GM19023 (cell line): ENCODE measurements around the gene ITGB3.
"Not testable (repeated sequence)": the region's sequence is repeated elsewhere in the genome, so short reads cannot be mapped to it uniquely, and the experiment has no call there.

Experiments used
- ATAC-seq: cut with Tn5 transposase; IDR thresholded peaks from one replicate; pipeline ENCODE4 v1.9.1; 2021; ENCODE audit warnings: mild to moderate bottlenecking, moderate library complexity; ENCODE audit not compliant: unreplicated experiment

Gene ITGB3

DNA sequence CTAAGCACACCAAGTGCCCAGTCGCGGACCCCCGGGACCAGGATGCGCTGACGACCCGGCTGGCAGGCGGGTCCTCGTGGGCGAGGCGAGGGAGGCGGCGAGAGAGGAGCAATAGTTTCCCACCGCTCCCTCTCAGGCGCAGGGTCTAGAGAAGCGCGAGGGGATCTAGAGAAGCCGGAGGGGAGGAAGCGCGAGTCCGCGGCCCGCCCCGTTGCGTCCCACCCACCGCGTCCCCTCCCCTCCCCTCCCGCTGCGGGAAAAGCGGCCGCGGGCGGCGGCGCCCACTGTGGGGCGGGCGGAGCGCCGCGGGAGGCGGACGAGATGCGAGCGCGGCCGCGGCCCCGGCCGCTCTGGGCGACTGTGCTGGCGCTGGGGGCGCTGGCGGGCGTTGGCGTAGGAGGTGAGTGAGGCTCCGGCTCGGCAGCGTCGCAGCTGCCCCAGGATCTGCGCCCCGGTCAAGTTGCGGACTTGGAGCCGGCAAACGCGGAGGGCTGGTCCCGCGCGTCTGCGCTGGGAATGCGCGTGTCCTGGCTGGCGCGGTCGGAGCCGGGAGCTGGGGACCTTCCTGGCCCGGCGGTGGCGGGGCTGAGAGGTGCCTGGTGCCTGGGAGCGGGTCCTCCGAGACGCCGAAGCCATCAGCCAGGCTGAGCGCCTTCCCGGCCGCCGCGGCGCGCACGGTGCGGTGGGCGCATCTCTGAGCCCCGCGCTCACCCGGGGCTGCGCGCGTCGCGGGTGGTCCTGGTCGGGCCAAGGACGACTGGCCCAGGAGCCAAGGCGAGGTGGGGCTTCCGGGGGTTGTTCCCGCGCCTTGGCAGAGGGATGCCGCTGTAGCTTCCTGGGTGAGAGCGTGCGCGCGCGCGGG, at the start of gene ITGB3:
Gene ITGB3 (plus strand): TSS at position 287 of the 862 bp plus-strand sequence. CDS start 35 bp downstream, at position 322.
- ATAC-seq = peak; percentile 89

DNA sequence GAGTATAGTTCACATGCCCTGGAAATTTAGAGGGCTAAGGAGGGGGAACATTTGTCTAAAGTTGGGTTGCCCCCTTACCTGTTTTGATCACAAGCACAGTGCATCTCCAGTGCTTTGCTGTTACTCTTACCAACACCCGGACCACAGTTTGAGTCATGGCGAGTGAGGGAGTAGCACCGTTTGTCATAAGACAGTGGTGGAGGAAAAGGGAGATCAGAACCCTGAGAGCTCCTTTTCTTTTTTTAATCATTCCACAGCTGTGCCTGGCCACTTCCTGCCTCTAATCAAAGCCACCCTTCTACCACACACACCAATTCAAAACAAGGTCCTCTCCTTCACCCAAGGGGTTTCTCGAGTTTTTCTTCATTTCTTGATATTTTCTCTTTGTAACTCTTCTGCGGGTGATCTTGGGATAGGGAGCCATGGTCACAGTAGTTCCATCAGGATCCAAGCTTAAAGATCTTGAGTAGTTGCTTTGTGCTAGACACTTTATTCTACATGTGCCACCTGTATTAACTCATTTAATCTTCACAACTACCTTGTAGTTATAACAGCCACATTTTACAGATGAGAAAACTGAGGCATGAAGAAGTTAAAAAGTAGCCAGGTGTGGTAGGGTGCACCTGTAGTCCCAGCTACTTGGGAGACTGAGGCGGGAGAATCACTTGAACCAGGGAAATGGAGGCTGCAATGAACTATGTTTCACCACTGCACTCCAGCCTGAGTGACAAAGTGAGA, 49.5 kb upstream of the ITGB3 start:
- ATAC-seq = no peak

DNA sequence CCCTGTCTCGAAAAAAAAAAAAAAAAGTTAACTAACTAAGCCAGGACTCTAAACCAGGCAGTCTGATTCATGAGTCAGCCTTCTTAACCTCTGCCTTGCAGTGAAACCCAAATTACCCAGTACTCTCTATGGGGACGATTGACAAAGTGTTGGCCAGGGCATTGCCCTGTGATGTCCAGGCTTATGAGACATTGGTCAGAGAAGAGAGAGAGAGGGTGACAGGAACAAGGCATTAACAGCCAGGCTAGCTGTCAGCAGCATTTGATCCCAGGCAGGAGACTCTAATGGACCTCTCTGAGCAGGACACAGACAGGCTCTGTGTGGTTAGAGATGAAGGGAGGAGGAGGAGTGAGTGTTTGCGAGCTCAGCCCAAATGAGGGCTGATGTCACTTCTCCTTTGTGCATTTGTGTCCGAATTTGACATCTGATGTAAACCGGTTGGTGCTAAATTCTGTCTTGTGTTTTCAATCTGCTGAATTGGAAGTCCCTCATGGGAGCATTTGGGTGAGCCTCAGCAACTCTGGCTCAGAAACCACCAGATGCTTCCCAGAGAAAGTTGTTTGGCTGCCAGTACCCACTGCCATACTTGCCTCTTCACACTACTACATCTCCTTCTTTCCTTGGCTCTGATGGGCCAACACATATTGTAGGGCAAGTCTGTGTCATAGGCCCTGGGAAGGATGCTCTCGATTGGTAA, 48.8 kb upstream of the ITGB3 start:
- peak; percentile 54 for ATAC-seq

DNA sequence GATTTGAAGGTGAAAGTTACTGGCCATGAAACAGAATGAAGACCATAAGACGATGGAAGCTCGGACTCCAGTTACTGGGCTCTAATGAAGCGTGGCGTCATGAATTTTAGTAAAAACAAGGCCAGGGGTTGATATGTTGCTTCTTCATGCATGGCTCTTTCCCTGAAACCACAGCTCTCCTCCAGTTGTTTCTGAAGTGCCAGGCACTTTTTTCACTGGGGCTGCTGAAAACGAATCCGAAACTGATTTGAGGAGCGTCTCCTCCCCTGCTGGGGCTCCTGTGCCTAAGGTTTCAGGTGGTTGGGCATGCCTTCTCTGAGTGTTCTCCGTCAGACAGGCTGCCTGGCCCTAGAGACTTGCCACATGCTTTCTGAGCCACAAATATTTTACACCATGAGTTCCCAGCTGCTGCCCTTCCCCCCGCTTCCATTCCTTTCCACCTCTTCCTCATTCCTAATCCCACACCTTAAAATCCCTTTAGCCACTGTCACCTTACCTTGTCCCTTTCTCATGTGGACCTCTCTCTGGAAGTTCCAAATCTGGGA, 48.1 kb upstream of the ITGB3 start:
- peak; percentile 54 for ATAC-seq

DNA sequence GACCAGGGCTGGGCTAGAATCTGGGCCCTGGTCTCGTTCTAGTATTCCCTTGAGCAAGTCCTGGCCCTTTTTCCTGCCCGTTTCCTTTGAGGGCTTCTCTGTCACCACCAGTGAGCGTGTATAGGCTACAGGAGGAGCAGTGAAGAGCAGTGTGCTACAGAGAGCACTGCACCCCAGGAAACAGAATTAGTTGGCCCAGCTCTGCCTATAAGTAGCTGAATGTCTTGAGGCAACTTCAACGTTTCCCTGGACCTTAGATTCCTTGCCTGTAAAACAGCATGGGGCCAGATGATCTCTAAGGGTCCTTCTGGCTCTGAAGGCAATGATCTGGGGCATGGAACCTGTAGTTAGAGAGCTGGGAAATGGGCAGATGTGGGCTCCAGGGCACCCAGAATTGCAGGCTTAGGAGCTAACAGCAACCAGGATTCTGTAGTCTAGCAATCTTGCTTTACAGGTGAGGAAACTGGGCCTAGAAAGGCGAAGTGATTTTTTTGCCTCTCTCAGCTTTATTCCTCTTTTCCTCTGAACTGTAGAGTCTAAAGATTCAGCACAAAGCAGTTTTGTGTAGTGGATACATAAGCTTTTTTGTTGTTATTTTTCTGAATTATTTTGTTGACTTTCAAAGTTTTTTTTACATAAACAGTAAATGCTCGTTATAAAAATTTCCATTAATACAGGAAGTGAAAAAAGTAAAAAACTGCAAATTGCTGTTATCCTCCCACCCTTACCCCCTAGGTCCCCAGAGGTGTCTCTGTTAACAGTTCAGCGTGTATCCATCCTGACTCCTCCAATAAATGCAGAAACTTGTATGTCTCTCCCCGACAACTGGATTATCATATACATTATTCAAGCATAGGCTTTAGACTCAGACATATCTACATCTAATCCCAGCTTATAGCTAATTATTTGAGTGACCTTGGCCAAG, 46.2 kb upstream of the ITGB3 start:
- no peak for ATAC-seq

DNA sequence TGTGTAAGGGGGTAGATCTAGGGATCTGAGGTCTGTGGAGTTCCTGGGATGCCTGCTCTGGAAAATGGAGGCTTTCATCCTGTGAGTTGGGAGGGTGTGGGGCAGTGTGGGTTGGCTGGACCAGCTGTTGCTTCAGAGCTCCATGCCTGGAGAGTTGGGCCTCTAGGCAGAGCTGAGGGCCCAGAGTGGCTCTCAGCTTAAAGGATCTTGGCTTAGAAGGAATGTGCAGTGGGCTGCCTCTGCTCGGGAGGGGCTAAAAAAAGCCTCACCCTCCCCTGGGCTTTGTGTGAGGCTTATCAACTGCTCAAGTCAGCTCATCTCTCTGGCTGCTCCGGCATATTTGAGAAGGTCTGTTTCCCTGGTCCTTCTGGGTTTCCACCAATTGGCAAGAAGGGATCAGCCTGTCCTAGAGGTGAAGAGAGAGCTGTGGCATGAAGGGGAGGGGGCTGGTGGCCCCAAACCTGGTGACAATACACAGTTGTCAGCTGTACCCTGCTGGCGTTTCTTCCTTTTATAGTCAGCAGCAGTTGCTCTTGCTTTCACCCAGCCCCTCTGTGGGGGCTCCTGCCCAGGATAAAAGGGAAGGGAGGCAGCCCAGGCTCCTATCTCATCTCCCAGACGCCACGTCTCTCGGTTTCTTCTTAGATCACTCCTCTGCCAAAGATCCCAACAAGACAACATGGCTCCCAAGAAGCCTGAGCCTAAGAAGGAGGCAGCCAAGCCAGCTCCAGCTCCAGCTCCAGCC, 44.7 kb upstream of the ITGB3 start, which contains the start of gene MYL4:
Gene MYL4 (plus strand): TSS at position 605 of the 745 bp plus-strand sequence. CDS start 75 bp downstream, at position 680.
- ATAC-seq = no peak

DNA sequence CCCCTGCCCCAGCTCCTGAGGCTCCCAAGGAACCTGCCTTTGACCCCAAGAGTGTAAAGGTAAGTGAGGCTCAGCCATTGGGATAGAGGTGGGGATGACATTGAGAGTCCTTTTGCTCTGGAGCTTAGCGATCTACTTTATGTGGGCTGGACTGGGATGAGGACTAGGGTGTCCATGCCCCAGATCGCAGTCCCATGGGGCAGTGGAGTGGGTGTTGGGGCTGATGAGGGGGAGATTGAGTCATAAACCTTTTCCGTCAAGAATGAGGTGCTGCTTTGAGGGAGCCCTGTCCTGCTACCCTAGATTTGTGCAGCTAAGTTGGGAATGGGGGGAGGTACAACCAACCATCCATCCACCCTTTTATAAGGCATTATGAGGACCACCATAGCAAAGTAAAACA, 44.1 kb upstream of the ITGB3 start:
- ATAC-seq = no peak

DNA sequence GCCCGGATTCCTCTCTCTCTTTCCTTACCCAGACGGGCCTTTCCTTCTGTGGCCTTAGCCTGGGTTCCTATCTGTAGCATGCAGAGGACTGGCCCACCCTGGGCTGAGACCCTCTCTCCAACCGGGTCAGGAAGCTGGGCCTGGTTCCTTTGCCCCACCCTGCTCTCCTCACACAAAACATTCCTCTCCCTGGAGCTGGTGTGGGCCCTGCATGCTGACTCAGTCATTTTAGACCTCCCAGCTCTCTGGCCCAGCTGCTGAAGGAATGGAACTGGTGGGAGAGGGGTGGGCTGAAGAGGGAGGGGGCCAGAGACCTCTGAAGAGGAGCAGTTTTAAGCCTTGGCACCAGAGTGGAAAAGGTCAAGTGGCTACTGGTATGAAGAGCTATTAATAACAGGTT, 43.5 kb upstream of the ITGB3 start:
- no peak for ATAC-seq

DNA sequence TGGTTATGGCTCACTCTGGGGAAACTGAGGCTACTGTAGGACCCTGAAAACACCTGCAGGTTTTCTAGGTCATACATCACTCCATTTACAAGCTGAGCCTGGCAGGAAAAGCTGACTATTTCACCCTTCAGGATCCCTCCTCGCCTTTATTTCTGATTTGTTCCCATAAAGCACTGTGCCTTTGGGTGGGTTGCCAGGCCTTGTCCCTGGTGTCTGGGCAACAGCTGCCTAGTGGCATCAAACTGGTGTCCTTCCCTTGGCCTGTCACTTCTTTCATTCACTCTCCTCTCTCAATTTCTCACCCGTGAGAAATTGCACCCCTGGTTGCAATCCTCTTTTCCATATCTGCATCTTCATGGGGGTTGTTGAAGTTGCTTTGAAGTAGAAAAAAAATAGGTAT, 42.8 kb upstream of the ITGB3 start:
- no peak for ATAC-seq

DNA sequence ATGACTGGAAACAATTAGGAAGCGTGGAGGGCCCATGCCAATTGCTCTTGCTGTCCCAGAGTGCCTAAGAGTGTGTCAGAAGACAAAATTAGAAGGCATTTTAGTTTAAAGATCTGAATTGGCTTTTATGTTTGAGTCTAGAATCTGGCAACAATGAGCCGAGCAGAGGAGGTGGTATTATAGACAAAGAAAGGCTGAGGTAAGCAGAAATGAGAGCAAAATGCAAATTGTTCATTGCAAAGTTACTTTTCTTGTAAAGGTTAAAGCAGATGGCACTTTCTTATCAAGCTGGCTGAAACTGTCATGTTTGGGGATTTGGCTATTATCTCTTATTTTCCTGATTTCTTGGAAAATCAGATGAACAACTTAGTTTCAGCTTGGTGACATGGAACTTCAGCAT, 41.2 kb upstream of the ITGB3 start:
- no peak for ATAC-seq

DNA sequence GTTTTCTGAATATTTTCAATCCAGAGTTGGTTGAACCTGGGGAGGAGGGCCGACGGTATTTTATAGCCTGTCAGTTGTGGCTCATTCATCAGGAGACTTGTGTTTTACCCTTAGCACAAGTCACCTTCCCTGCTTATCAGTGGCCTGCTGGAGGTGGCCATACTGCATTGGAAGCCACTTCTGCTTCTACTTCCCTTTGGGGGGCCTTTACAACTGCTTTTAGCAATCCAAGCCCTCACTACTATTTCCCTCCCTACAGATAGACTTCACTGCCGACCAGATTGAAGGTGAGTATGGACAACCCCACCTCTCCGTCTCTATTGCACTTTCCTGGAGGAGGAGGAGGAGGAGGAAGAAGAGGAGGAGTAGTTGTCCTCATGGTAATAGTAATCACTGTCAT, 40.1 kb upstream of the ITGB3 start:
- no peak for ATAC-seq

DNA sequence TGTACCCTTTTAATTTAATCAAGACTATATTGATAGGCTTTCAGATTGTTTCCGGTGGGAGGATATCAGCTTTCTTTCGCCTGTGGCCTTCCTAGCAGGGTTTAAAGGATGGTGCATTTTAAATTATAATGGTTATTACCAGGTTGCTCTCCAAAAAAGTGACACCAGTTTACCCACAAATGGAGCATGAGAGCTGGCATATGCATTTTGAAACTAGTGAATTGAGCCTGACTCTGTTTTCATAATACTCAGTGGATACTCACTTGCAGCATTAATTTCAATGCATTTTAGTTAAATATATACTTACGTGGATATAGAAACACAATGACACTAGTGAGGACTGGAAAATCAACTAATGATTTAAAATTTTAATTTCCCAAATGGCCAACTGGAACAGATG, 38.7 kb upstream of the ITGB3 start:
- no peak for ATAC-seq

DNA sequence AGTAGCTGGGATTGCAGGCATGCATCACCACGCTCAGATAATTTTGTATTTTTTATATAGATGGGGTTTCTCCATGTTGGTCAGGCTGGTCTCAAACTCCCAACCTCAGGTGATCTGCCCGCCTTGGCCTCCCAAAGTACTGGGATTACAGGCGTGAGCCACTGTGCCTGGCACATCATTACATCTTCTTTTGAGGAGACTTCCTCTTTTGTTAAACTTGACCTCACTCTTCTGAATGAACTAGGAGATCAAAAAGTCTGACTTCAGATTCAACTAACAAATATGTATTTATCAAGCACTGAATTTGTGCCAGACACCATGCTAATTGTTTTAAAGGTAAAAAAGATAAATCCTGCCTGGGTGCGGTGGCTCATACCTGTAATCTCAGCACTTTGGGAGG, 36.8 kb upstream of the ITGB3 start:
- ATAC-seq = not testable (repeated sequence)

DNA sequence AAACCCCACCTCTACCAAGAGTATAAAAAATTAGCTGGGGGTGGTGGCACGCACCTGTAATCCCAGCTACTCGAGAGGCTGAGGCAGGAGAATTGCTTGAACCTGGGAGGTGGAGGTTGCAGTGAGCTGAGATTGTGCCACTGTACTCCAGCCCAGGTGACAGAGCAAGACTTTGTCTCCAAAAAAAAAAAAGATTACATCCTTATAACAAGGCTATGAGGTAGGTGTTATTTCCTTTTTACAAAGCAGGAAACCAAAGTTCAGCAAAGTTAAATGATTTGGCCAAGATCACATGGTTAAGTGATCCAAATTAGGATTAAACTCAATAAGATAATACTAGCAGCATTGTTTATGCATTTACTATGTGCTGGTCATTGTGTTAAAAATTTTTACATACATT, 36.3 kb upstream of the ITGB3 start:
- not testable (repeated sequence) for ATAC-seq

DNA sequence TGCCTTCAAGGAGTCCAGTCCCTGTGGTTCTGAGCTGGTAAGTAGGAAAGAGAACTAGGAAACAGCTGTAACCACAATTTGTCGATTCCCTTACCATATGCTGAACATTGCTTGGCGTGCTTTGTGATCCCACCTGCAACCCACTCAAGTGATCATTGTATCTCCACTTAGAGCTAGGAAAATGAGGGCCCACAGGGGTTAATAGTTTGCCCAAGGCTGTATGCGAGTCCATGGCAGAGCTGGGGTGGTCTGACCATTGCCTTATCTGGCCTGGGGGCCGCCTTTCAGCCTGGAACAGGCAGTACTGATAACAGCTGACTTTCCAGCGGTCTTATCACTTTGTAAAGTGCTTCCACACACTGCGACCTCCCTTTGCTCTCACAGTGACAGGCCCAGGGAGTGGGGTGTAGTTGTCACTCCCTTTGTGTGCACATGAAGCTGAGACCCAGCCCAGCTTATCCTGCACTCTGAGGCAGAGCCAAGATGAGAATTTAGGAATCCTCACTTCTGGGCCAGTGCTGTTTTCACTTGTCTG, 34.7 kb upstream of the ITGB3 start:
- ATAC-seq = no peak

DNA sequence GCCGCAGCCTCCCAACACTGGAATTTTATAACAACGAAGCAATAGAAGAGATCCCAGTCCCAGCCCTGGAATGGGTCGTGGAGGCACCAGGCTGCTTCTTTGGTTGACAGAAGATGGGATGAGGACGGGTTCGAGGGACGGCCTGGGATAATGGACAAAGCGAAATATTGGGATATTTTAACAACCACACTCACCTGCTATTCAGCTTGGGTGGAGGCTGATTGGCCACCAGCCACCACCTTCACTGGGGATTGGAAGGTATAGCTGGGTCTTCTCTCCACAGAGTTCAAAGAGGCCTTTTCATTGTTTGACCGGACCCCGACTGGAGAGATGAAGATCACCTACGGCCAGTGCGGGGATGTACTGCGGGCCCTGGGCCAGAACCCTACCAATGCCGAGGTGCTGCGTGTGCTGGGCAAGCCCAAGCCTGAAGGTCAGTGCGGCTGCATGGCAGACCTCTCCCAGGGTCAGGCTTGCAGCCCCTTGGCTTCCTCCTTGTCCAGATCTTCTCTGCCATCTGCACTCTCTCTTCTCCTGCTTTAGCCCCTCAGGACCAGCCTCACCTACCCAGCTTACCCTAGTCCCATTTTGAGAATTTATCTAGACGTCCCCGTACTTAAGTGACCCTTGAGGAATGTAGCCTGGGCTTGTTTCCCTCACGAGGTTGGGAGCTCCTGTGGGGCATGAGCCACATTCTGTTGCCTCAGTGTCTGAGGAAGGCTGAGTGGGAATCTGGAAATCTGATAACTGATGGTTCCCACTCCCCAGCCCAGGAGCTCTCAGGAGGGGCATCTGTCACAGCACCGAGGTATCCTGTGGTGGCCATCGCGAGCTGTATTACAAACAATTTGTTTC, 33.8 kb upstream of the ITGB3 start:
- ATAC-seq = no peak

DNA sequence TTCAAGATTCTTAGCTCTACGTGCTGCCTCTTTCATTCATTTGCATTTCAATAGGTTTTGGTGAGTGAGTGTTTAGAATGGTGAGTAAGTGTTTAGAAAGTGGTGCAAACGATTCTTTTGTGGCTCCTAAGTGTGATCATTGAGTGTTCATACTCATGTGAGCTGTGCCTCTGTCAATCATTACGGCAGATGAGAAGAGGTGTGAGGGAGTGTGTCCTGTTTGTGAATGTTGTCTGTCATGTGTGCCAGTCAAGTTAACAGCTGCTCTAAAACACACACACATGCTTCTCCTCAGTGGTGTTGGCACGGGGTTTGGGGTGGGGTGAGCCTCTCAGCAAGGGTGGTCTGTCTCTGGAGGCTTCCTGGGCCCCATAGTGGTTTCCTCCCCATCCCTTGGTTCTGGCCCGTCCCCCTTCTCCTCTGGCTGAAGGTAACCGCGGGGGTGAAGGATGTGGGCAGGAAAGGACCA, 33.1 kb upstream of the ITGB3 start:
- ATAC-seq = no peak

DNA sequence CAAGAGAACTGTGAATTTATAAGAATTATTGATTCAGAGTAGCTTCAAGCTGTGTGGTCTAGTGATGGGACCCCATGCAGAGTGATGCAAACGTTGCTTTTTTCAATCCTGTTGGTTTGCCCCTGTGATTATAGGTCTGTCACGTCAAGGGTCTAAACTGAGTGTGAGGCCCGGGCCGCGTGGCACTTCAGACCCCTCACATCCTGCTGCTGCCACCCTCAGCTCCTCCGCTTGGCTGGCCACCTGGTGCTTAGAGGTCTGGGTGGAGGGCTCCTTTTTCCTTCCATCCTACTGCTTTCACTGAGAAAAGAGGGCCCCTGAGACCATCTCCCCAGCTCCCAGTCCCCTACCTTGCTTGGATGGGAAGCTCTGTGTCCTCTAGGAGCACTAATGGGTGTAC, 32.5 kb upstream of the ITGB3 start:
- ATAC-seq = no peak
